Measurements from ENCODE around the gene KDR.
A peak's percentile ranks its signal among the peaks of the same experiment; 100 is the strongest.

Gene KDR

DNA sequence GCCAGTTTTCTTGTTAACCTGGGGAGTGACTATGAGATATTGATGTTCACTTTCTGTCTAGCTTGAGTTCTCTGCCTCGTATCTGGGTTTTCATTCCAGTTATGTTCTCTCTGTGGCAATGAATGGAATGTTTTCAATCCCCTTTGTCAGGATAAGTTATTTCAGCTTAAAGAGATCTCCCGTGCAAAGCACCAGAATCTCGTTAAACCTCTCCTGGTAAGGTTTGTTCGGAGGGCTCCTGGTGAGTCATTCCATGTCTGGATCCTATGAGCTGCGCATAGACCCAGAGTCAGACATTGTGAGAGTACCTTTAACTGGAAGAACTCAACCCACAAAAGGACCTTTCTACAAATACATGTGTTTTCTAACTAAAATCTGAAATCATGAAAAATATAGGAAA lies 51.0 kb downstream of the KDR start:
- Histone ChIP-seq H2BK120ac (ENCODE audit: insufficient read depth, low read length, poor library complexity) (no peak overlapping the region), H3K23ac (ENCODE audit: low read length) (no peak overlapping the region), H2BK12ac (ENCODE audit: low read length) (no peak overlapping the region), H3K4ac (ENCODE audit: low read depth, low read length) (no peak overlapping the region), H3K4me2 (ENCODE audit: low read length) (no peak overlapping the region), H4K8ac (ENCODE audit: low read depth, low read length) (no peak overlapping the region), H4K12ac (ENCODE audit: low read depth, low read length) (no peak overlapping the region), H2BK5ac (ENCODE audit: low read depth, low read length, poor library complexity) (no peak overlapping the region), H2AFZ (ENCODE audit: insufficient read depth, low read length, poor library complexity) (no peak overlapping the region), H3K79me1 (ENCODE audit: low read length) (peaks cover 9% of the 10 kb centered on the region), H2AK5ac (ENCODE audit: low read length) (no peak overlapping the region), H3K4me1 (ENCODE audit: control insufficient read depth in 1 of 2, insufficient read depth in 2 of 2, low read length in 2 of 2) (peaks cover 6 to 10% of the 10 kb centered on the region in 2 experiments), H3K18ac (ENCODE audit: low read length) (no peak overlapping the region), H3K9me3 (ENCODE audit: insufficient read depth, low read depth, low read length) (peaks cover 3% of the 10 kb centered on the region), H3K14ac (ENCODE audit: low read length) (no peak overlapping the region), H3K27me3 (ENCODE audit: insufficient read depth, low read length) (no peaks in the 10 kb centered on the region), H4K91ac (ENCODE audit: low read depth, low read length) (no peak overlapping the region), H3K9ac (ENCODE audit: low read length) (no peak overlapping the region), H3K79me2 (ENCODE audit: control insufficient read depth, insufficient read depth, low read length, poor library complexity) (no peaks in the 10 kb centered on the region), H3K27ac (ENCODE audit: low read depth, low read length) (peak overlapping the region; percentile 90), H3K4me3 (ENCODE audit: low read depth, low read length) (no peak overlapping the region), H3K36me3 (ENCODE audit: control insufficient read depth in 1 of 2, insufficient read depth in 2 of 2, low read length in 2 of 2) (no peaks in the 10 kb centered on the region)
- WGBS (ENCODE audit: extremely low coverage, insufficient coverage, insufficient read length) = no CpG with 5 or more reads among the region's 5 CpGs
- DNase-seq = no peak

DNA sequence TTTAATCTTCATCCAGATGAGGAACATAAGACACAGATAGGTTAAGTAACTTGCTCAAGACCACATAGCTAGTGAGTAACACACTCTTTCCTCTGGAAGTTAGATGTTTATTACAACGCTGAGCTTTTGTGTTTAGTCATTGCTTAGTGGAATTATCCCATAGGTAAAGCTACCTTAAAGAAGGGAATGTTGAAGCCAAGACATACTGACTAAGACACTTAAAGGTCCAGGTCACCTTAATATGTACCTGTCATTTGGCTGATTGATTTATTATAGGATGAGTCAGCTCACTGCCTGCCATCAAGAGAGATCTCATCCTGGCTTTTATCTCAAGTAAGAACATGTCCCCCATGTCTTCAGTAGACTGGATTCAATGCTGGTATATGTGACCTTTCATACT lies 53.4 kb downstream of the KDR start:
- no peak overlapping the region for H3K14ac ChIP-seq (ENCODE audit: low read length)
- H3K79me1 ChIP-seq (ENCODE audit: low read length) = peaks cover 9% of the 10 kb centered on the region
- H3K27me3 ChIP-seq (ENCODE audit: insufficient read depth, low read length) = no peaks in the 10 kb centered on the region

DNA sequence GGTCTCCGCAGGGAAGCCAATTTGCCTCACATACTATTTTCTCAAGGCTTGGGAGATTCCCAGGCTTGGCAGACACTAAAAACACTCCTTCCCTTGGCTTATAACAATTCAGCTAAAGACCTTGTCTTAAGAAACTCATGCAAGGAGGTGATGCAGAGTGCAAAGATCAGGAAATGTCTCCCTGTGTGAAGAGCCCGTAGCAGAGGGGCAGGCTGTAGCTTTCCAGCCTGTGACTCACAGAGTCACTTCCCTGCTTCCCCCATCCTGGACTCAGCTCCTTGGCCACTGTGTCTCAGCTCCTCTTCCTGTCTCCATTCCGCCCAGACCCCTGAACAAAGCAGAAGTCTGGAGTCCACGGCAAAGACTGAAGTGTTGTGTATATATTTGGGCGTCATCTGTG lies 56.1 kb downstream of the KDR start:
- H4K8ac ChIP-seq (ENCODE audit: low read depth, low read length) = no peak overlapping the region
- no CpG with 5 or more reads among the region's 5 CpGs for WGBS (ENCODE audit: extremely low coverage, insufficient coverage, insufficient read length)
- no peak overlapping the region for H2BK5ac ChIP-seq (ENCODE audit: low read depth, low read length, poor library complexity)
- no peak overlapping the region for H3K14ac ChIP-seq (ENCODE audit: low read length)
- no peak overlapping the region for H2AK5ac ChIP-seq (ENCODE audit: low read length)
- H2BK12ac ChIP-seq (ENCODE audit: low read length) = no peak overlapping the region
- no peak overlapping the region for H3K4ac ChIP-seq (ENCODE audit: low read depth, low read length)
- no peaks in the 10 kb centered on the region for H3K36me3 ChIP-seq (ENCODE audit: control insufficient read depth in 1 of 2, insufficient read depth in 2 of 2, low read length in 2 of 2)
- H4K12ac ChIP-seq (ENCODE audit: low read depth, low read length) = no peak overlapping the region
- H3K27ac ChIP-seq (ENCODE audit: low read depth, low read length) = no peak overlapping the region
- no peak for DNase-seq
- H3K18ac ChIP-seq (ENCODE audit: low read length) = no peak overlapping the region
- H3K79me2 ChIP-seq (ENCODE audit: control insufficient read depth, insufficient read depth, low read length, poor library complexity) = no peaks in the 10 kb centered on the region
- no peak overlapping the region for H3K23ac ChIP-seq (ENCODE audit: low read length)
- H3K79me1 ChIP-seq (ENCODE audit: low read length) = peaks cover 3% of the 10 kb centered on the region
- H2BK120ac ChIP-seq (ENCODE audit: insufficient read depth, low read length, poor library complexity) = no peak overlapping the region
- H3K4me2 ChIP-seq (ENCODE audit: low read length) = no peak overlapping the region
- H4K91ac ChIP-seq (ENCODE audit: low read depth, low read length) = no peak overlapping the region
- H2AFZ ChIP-seq (ENCODE audit: insufficient read depth, low read length, poor library complexity) = no peak overlapping the region
- no peaks in the 10 kb centered on the region for H3K9me3 ChIP-seq (ENCODE audit: insufficient read depth, low read depth, low read length)
- no peak overlapping the region for H3K4me3 ChIP-seq (ENCODE audit: low read depth, low read length)
- no peak overlapping the region for H3K9ac ChIP-seq (ENCODE audit: low read length)
- H3K4me1 ChIP-seq (ENCODE audit: control insufficient read depth in 1 of 2, insufficient read depth in 2 of 2, low read length in 2 of 2) = peaks cover 0 to 12% of the 10 kb centered on the region in 2 experiments
- no peaks in the 10 kb centered on the region for H3K27me3 ChIP-seq (ENCODE audit: insufficient read depth, low read length)

More for the DNA sequence above, 53.4 kb downstream of the KDR start:
- Histone ChIP-seq H4K91ac (ENCODE audit: low read depth, low read length) (no peak overlapping the region), H4K12ac (ENCODE audit: low read depth, low read length) (no peak overlapping the region), H2AFZ (ENCODE audit: insufficient read depth, low read length, poor library complexity) (no peak overlapping the region), H3K23ac (ENCODE audit: low read length) (no peak overlapping the region), H3K4ac (ENCODE audit: low read depth, low read length) (no peak overlapping the region), H2BK5ac (ENCODE audit: low read depth, low read length, poor library complexity) (no peak overlapping the region), H3K4me2 (ENCODE audit: low read length) (no peak overlapping the region), H2BK120ac (ENCODE audit: insufficient read depth, low read length, poor library complexity) (no peak overlapping the region), H3K9ac (ENCODE audit: low read length) (no peak overlapping the region), H3K27ac (ENCODE audit: low read depth, low read length) (no peak overlapping the region), H2BK12ac (ENCODE audit: low read length) (no peak overlapping the region), H3K36me3 (ENCODE audit: control insufficient read depth in 1 of 2, insufficient read depth in 2 of 2, low read length in 2 of 2) (no peaks in the 10 kb centered on the region), H3K4me1 (ENCODE audit: control insufficient read depth in 1 of 2, insufficient read depth in 2 of 2, low read length in 2 of 2) (peaks cover 2 to 14% of the 10 kb centered on the region in 2 experiments), H4K8ac (ENCODE audit: low read depth, low read length) (no peak overlapping the region), H2AK5ac (ENCODE audit: low read length) (no peak overlapping the region), H3K18ac (ENCODE audit: low read length) (no peak overlapping the region), H3K79me2 (ENCODE audit: control insufficient read depth, insufficient read depth, low read length, poor library complexity) (no peaks in the 10 kb centered on the region), H3K4me3 (ENCODE audit: low read depth, low read length) (no peak overlapping the region), H3K9me3 (ENCODE audit: insufficient read depth, low read depth, low read length) (no peaks in the 10 kb centered on the region)
- WGBS (ENCODE audit: extremely low coverage, insufficient coverage, insufficient read length) = no CpG with 5 or more reads among the region's 1 CpG
- no peak for DNase-seq

DNA sequence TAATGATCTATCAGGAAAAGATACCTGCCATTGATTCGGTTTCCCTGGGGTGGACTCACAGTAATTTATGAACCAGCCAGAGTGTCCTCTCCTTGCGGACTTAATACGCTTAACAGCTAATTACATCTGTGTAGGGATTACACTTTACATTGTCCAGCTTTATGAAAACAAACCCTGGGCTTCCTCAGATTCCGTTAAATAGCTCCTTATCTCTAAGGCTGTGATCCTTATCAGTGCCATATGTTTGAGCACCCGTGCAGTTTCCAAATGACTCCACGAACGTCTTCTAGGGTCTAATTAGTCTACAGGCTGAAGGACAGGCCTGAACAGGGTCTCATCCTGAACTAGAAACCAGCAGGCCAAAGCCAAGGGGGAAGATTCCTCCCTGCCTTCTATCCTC lies 56.9 kb downstream of the KDR start:
- peak in 1 of 2 donors; percentile 8 for DNase-seq
- no peaks in the 10 kb centered on the region for H3K36me3 ChIP-seq (ENCODE audit: control insufficient read depth in 1 of 2, insufficient read depth in 2 of 2, low read length in 2 of 2)
- H3K79me2 ChIP-seq (ENCODE audit: control insufficient read depth, insufficient read depth, low read length, poor library complexity) = no peaks in the 10 kb centered on the region
- no peak overlapping the region for H3K14ac ChIP-seq (ENCODE audit: low read length)
- WGBS (ENCODE audit: extremely low coverage, insufficient coverage, insufficient read length) = no CpG with 5 or more reads among the region's 7 CpGs
- no peak overlapping the region for H3K4ac ChIP-seq (ENCODE audit: low read depth, low read length)
- H2BK12ac ChIP-seq (ENCODE audit: low read length) = no peak overlapping the region
- no peak overlapping the region for H2BK120ac ChIP-seq (ENCODE audit: insufficient read depth, low read length, poor library complexity)
- H3K27ac ChIP-seq (ENCODE audit: low read depth, low read length) = no peak overlapping the region
- H4K12ac ChIP-seq (ENCODE audit: low read depth, low read length) = no peak overlapping the region
- H3K27me3 ChIP-seq (ENCODE audit: insufficient read depth, low read length) = no peaks in the 10 kb centered on the region
- H4K91ac ChIP-seq (ENCODE audit: low read depth, low read length) = no peak overlapping the region
- peaks cover under 1% of the 10 kb centered on the region for H3K79me1 ChIP-seq (ENCODE audit: low read length)
- no peak overlapping the region for H4K8ac ChIP-seq (ENCODE audit: low read depth, low read length)
- H3K9me3 ChIP-seq (ENCODE audit: insufficient read depth, low read depth, low read length) = no peaks in the 10 kb centered on the region
- H2AK5ac ChIP-seq (ENCODE audit: low read length) = no peak overlapping the region
- no peak overlapping the region for H3K18ac ChIP-seq (ENCODE audit: low read length)
- H3K4me1 ChIP-seq (ENCODE audit: control insufficient read depth in 1 of 2, insufficient read depth in 2 of 2, low read length in 2 of 2) = peaks cover 0 to 7% of the 10 kb centered on the region in 2 experiments
- no peak overlapping the region for H2AFZ ChIP-seq (ENCODE audit: insufficient read depth, low read length, poor library complexity)
- no peak overlapping the region for H3K23ac ChIP-seq (ENCODE audit: low read length)
- no peak overlapping the region for H3K4me2 ChIP-seq (ENCODE audit: low read length)
- no peak overlapping the region for H3K9ac ChIP-seq (ENCODE audit: low read length)
- no peak overlapping the region for H2BK5ac ChIP-seq (ENCODE audit: low read depth, low read length, poor library complexity)
- no peak overlapping the region for H3K4me3 ChIP-seq (ENCODE audit: low read depth, low read length)

Data from trophoblast cell (in vitro differentiated cells and primary cell).